Neuronal stem cell (in vitro differentiated cells): ENCODE results near the gene PLCL2.

Experiments used
- DNase-seq: peaks from one replicate; pipeline ENCODE4 v3.0.0-alpha.2; 2013; ENCODE audit warnings: low spot score
- H2AFZ ChIP-seq: one replicate; pipeline ENCODE4 v1.6.1; 2013; ENCODE audit warnings: mild to moderate bottlenecking, low read length, inconsistent platforms
- H2AK5ac ChIP-seq: 2 replicates; pipeline ENCODE4 v1.6.1; 2013; ENCODE audit warnings: low read depth, mild to moderate bottlenecking, inconsistent platforms, low read length, moderate library complexity, mixed read lengths
- H2BK120ac ChIP-seq: 2 replicates; pipeline ENCODE4 v1.6.1; 2013; ENCODE audit warnings: low read depth, mild to moderate bottlenecking, inconsistent platforms, low read length, moderate library complexity, mixed read lengths
- H2BK12ac ChIP-seq: one replicate; pipeline ENCODE4 v1.6.1; 2013; ENCODE audit warnings: low read length, inconsistent platforms
- H2BK15ac ChIP-seq: 2 replicates; pipeline ENCODE4 v1.6.1; 2013; ENCODE audit warnings: mild to moderate bottlenecking, low read length, inconsistent platforms, mixed read lengths
- H2BK5ac ChIP-seq: one replicate; pipeline ENCODE4 v1.6.1; 2013; ENCODE audit warnings: inconsistent platforms, mild to moderate bottlenecking, low read length, moderate library complexity
- H3K14ac ChIP-seq: one replicate; pipeline ENCODE4 v1.6.1; 2013; ENCODE audit warnings: low read length, inconsistent platforms
- H3K18ac ChIP-seq: 2 replicates; pipeline ENCODE4 v1.6.1; 2013; ENCODE audit warnings: low read length, inconsistent platforms
- H3K23ac ChIP-seq: 2 replicates; pipeline ENCODE4 v1.6.1; 2013; ENCODE audit warnings: low read depth, mild to moderate bottlenecking, mixed read lengths, low read length, inconsistent platforms; ENCODE audit not compliant: poor library complexity
- H3K27ac ChIP-seq: replicated peaks from 3 replicates; pipeline ENCODE4 v1.5.1; 2013; ENCODE audit warnings: low read length, inconsistent platforms
- H3K27me3 ChIP-seq, 3 experiments: 2 replicates each; pipeline ENCODE4 v1.6.1; 2013; ENCODE audit warnings: low read length in 3 of 3, mild to moderate bottlenecking in 2 of 3, inconsistent platforms in 1 of 3, low read depth in 1 of 3, mixed read lengths in 1 of 3, moderate library complexity in 1 of 3; ENCODE audit not compliant: control insufficient read depth in 3 of 3, insufficient read depth in 3 of 3
- H3K36me3 ChIP-seq, 2 donors: replicated peaks in 1 of 2; 2 replicates each; pipeline ENCODE4 v1.6.1; 2013; ENCODE audit warnings: low read length in 2 of 2; ENCODE audit not compliant: control insufficient read depth in 2 of 2, insufficient read depth in 2 of 2
- H3K4ac ChIP-seq: 2 replicates; pipeline ENCODE4 v1.6.1; 2013; ENCODE audit warnings: inconsistent platforms, mild to moderate bottlenecking, low read length, moderate library complexity
- H3K4me1 ChIP-seq, 2 donors: 1 replicate in 1 of 2; 2 replicates in 1 of 2; pipeline ENCODE4 v1.6.1; 2013; ENCODE audit warnings: low read length in 2 of 2, low read depth in 1 of 2; ENCODE audit not compliant: control insufficient read depth in 2 of 2, insufficient read depth in 1 of 2
- H3K4me2 ChIP-seq: one replicate; pipeline ENCODE4 v1.6.1; 2013; ENCODE audit warnings: mild to moderate bottlenecking, low read length, inconsistent platforms; ENCODE audit not compliant: insufficient read depth, poor library complexity, severe bottlenecking
- H3K4me3 ChIP-seq, 2 donors: 2 replicates each; pipeline ENCODE4 v1.5.1; 2013; ENCODE audit warnings: low read length in 2 of 2, mild to moderate bottlenecking in 2 of 2, inconsistent platforms in 1 of 2, moderate library complexity in 1 of 2
- H3K79me1 ChIP-seq: one replicate; pipeline ENCODE4 v1.6.1; 2013; ENCODE audit warnings: low read depth, mild to moderate bottlenecking, inconsistent platforms, low read length, moderate library complexity
- H3K9ac ChIP-seq: one replicate; pipeline ENCODE4 v1.6.1; 2013; ENCODE audit warnings: mild to moderate bottlenecking, low read depth, low read length, inconsistent platforms; ENCODE audit not compliant: poor library complexity
- H3K9me3 ChIP-seq, 2 donors: replicated peaks in 1 of 2; 2 replicates each; pipeline versions ENCODE3 to v1.6.1; 2013; ENCODE audit warnings: low read length in 2 of 2, mild to moderate bottlenecking in 2 of 2, inconsistent platforms in 1 of 2, low read depth in 1 of 2, mixed read lengths in 1 of 2, moderate library complexity in 1 of 2; ENCODE audit not compliant: control insufficient read depth in 2 of 2, insufficient read depth in 1 of 2
- H4K8ac ChIP-seq: one replicate; pipeline ENCODE4 v1.6.1; 2013; ENCODE audit warnings: low read depth, mild to moderate bottlenecking, inconsistent platforms, low read length, moderate library complexity
- H4K91ac ChIP-seq: one replicate; pipeline ENCODE4 v1.6.1; 2013; ENCODE audit warnings: low read length, low read depth, mild to moderate bottlenecking, inconsistent platforms; ENCODE audit not compliant: poor library complexity
- whole genome bisulfite sequencing, 2 donors: extraction: QIAGEN DNeasy Blood & Tissue Kit; methylation state at CpG; one replicate each; pipeline ENCODE4 v1.1.7; 2013; ENCODE audit warnings: missing lambda C conversion rate in 2 of 2, mixed read lengths in 1 of 2; ENCODE audit not compliant: insufficient read length in 2 of 2, insufficient replicate concordance in 1 of 2; ENCODE audit errors: extremely low coverage in 2 of 2; 5-methylcytosine and 5-hydroxymethylcytosine counted together

Gene PLCL2

GRCh38 chr3:16907243-16907642 is 22.5 kb downstream of the PLCL2 start:
- H3K9ac ChIP-seq, result no peak overlapping the region
- H3K23ac ChIP-seq, result no peak overlapping the region
- no peak overlapping the region for H3K18ac ChIP-seq
- no peak overlapping the region for H2AK5ac ChIP-seq
- no peak overlapping the region for H3K27ac ChIP-seq
- no peak overlapping the region for H3K14ac ChIP-seq
- no peak overlapping the region for H3K4me3 ChIP-seq
- H4K91ac ChIP-seq, result no peak overlapping the region
- no peak overlapping the region for H2AFZ ChIP-seq
- H3K4me2 ChIP-seq, result no peak overlapping the region
- peaks cover 0 to 4% of the 10 kb centered on the region in 2 donors for H3K4me1 ChIP-seq
- no peaks in the 10 kb centered on the region for H3K36me3 ChIP-seq
- H2BK12ac ChIP-seq, result no peak overlapping the region
- H2BK5ac ChIP-seq, result no peak overlapping the region
- H2BK120ac ChIP-seq, result no peak overlapping the region
- no peak overlapping the region for H2BK15ac ChIP-seq
- no peak for DNase-seq
- H3K9me3 ChIP-seq, result no peaks in the 10 kb centered on the region
- no peak overlapping the region for H3K4ac ChIP-seq
- no peak overlapping the region for H4K8ac ChIP-seq
- no peaks in the 10 kb centered on the region for H3K79me1 ChIP-seq
- H3K27me3 ChIP-seq, result no peaks in the 10 kb centered on the region

- Histone ChIP-seq H3K27ac (no peak overlapping the region), H2AFZ (no peak overlapping the region), H3K4me2 (no peak overlapping the region), H3K23ac (peak overlapping the region; percentile 34), H3K36me3 (no peaks in the 10 kb centered on the region), H3K14ac (no peak overlapping the region), H3K27me3 (no peaks in the 10 kb centered on the region), H2BK5ac (no peak overlapping the region), H3K18ac (no peak overlapping the region), H2BK12ac (no peak overlapping the region), H3K79me1 (no peaks in the 10 kb centered on the region), H3K4ac (no peak overlapping the region), H3K9me3 (no peaks in the 10 kb centered on the region), H2BK120ac (no peak overlapping the region), H4K91ac (no peak overlapping the region), H3K9ac (no peak overlapping the region), H2AK5ac (no peak overlapping the region), H3K4me3 (no peak overlapping the region), H4K8ac (no peak overlapping the region), H3K4me1 (peaks cover 0 to 4% of the 10 kb centered on the region in 2 donors), H2BK15ac (no peak overlapping the region)
- DNase-seq, result no peak
- WGBS, 2 donors, result 100% methylated on average over 1 of the region's 6 CpGs; no CpG with 5 or more reads in 1 of the 2 donors
These were observed 23.5 kb downstream of the PLCL2 start for GRCh38 chr3:16908016-16908807.

GRCh38 chr3:16908896-16909295 is 24.1 kb downstream of the PLCL2 start:
- H3K23ac ChIP-seq, result no peak overlapping the region
- no peak overlapping the region for H2BK12ac ChIP-seq
- no CpG with 5 or more reads among the region's 2 CpGs for WGBS, 2 donors
- peaks cover 0 to 4% of the 10 kb centered on the region in 2 donors for H3K4me1 ChIP-seq
- H3K27me3 ChIP-seq, result no peaks in the 10 kb centered on the region
- no peak overlapping the region for H3K9ac ChIP-seq
- H3K9me3 ChIP-seq, result no peaks in the 10 kb centered on the region
- no peak overlapping the region for H4K91ac ChIP-seq
- H2AK5ac ChIP-seq, result no peak overlapping the region
- no peak for DNase-seq
- no peaks in the 10 kb centered on the region for H3K36me3 ChIP-seq
- H2BK5ac ChIP-seq, result no peak overlapping the region
- no peak overlapping the region for H2BK15ac ChIP-seq
- no peak overlapping the region for H4K8ac ChIP-seq
- H3K14ac ChIP-seq, result no peak overlapping the region
- no peak overlapping the region for H3K4ac ChIP-seq
- no peak overlapping the region for H3K27ac ChIP-seq
- H2AFZ ChIP-seq, result no peak overlapping the region
- no peak overlapping the region for H2BK120ac ChIP-seq
- H3K4me3 ChIP-seq, result no peak overlapping the region
- H3K18ac ChIP-seq, result no peak overlapping the region
- H3K79me1 ChIP-seq, result no peaks in the 10 kb centered on the region
- H3K4me2 ChIP-seq, result no peak overlapping the region

GRCh38 chr3:16909802-16910201 is 25.0 kb downstream of the PLCL2 start:
- Histone ChIP-seq H3K4me3 (no peak overlapping the region), H2AK5ac (no peak overlapping the region), H4K8ac (no peak overlapping the region), H3K23ac (no peak overlapping the region), H3K14ac (no peak overlapping the region), H3K4ac (no peak overlapping the region), H3K27ac (no peak overlapping the region), H3K79me1 (no peaks in the 10 kb centered on the region), H4K91ac (no peak overlapping the region), H2BK5ac (no peak overlapping the region), H2BK120ac (no peak overlapping the region), H2BK15ac (no peak overlapping the region), H3K18ac (no peak overlapping the region), H3K4me2 (no peak overlapping the region), H3K4me1 (peaks cover 0 to 4% of the 10 kb centered on the region in 2 donors), H2BK12ac (no peak overlapping the region), H3K36me3 (no peaks in the 10 kb centered on the region), H3K27me3 (no peaks in the 10 kb centered on the region), H3K9ac (no peak overlapping the region), H2AFZ (no peak overlapping the region), H3K9me3 (no peaks in the 10 kb centered on the region)
- no CpG with 5 or more reads among the region's 3 CpGs for WGBS, 2 donors
- no peak for DNase-seq
